Liver (tissue), 9 donors: Measurements from ENCODE around the gene CYREN. TPM values are rescaled to one million over a fixed set of nuclear protein-coding genes. Genes with fewer than 3 reads are reported as not detected.

Source experiments
- DNase-seq: peaks from one replicate; pipeline ENCODE4 v3.0.0-alpha.2; 2017; ENCODE audit warnings: low spot score
- H3K27ac ChIP-seq, 2 donors: one replicate each; pipeline ENCODE4 v1.7.0; 2013; ENCODE audit warnings: inconsistent platforms in 2 of 2, low read length in 2 of 2, control low read depth in 1 of 2, low read depth in 1 of 2, mild to moderate bottlenecking in 1 of 2
- H3K27me3 ChIP-seq, 4 donors: one replicate each; pipeline versions ENCODE4 v1.6.1 to v1.7.0; 2013; ENCODE audit warnings: low read length in 3 of 4, inconsistent platforms in 1 of 4, mild to moderate bottlenecking in 1 of 4, moderate library complexity in 1 of 4; ENCODE audit not compliant: control insufficient read depth in 4 of 4, insufficient read depth in 4 of 4
- H3K36me3 ChIP-seq, 4 donors: one replicate each; pipeline versions ENCODE4 v1.6.1 to v1.7.0; 2013; ENCODE audit warnings: low read length in 3 of 4, mild to moderate bottlenecking in 3 of 4, low read depth in 1 of 4, moderate library complexity in 1 of 4; ENCODE audit not compliant: control insufficient read depth in 4 of 4, insufficient read depth in 3 of 4
- H3K4me1 ChIP-seq, 4 donors: one replicate each; pipeline versions ENCODE4 v1.6.1 to v1.7.0; 2013; ENCODE audit warnings: low read length in 3 of 4, mild to moderate bottlenecking in 3 of 4, moderate library complexity in 1 of 4; ENCODE audit not compliant: control insufficient read depth in 4 of 4, insufficient read depth in 4 of 4
- H3K4me3 ChIP-seq, 3 donors: one replicate each; pipeline versions ENCODE4 v1.6.1 to v1.7.0; 2013; ENCODE audit warnings: low read length in 3 of 3, control low read depth in 1 of 3, low read depth in 1 of 3, mild to moderate bottlenecking in 1 of 3
- H3K9ac ChIP-seq, 2 donors: one replicate each; pipeline ENCODE4 v1.7.0; 2013; ENCODE audit warnings: low read length in 2 of 2, mild to moderate bottlenecking in 2 of 2, moderate library complexity in 2 of 2, control low read depth in 1 of 2, low read depth in 1 of 2
- H3K9me3 ChIP-seq, 4 donors: one replicate each; pipeline versions ENCODE4 v1.6.1 to v1.7.0; 2013; ENCODE audit warnings: low read length in 3 of 4; ENCODE audit not compliant: control insufficient read depth in 4 of 4
- EGR1 ChIP-seq, 2 donors: IDR thresholded peaks; 2 replicates each; pipeline ENCODE4 v1.6.1; 2016 to 2018; ENCODE audit warnings: antibody characterized with exemption in 2 of 2, low read depth in 2 of 2
- FOXA1 ChIP-seq: IDR thresholded peaks from 2 replicates; pipeline ENCODE4 v1.6.1; 2016; ENCODE audit warnings: antibody characterized with exemption
- FOXA2 ChIP-seq: IDR thresholded peaks from 2 replicates; pipeline ENCODE4 v1.6.1; 2016; ENCODE audit warnings: antibody characterized with exemption
- GABPA ChIP-seq, 2 donors: IDR thresholded peaks in 1 of 2; conservative IDR thresholded peaks in 1 of 2; 2 replicates each; pipeline ENCODE4 v1.6.1; 2016; ENCODE audit warnings: antibody characterized with exemption in 2 of 2, mild to moderate bottlenecking in 1 of 2, moderate library complexity in 1 of 2
- HNF4A ChIP-seq, 2 donors: conservative IDR thresholded peaks; 2 replicates each; pipeline ENCODE4 v1.6.1; 2016; ENCODE audit warnings: antibody characterized with exemption in 2 of 2, mild to moderate bottlenecking in 2 of 2
- HNF4G ChIP-seq: IDR thresholded peaks from 2 replicates; pipeline ENCODE4 v1.6.1; 2016; ENCODE audit warnings: antibody characterized with exemption
- JUND ChIP-seq, 2 donors: IDR thresholded peaks; 2 replicates each; pipeline ENCODE4 v1.6.1; 2016; ENCODE audit warnings: antibody characterized with exemption in 2 of 2
- NR2F2 ChIP-seq: IDR thresholded peaks from 2 replicates; pipeline ENCODE4 v1.6.1; 2016; ENCODE audit warnings: antibody characterized with exemption
- RAD21 ChIP-seq, 2 donors: IDR thresholded peaks; 2 replicates each; pipeline ENCODE4 v1.6.1; 2016; ENCODE audit warnings: antibody characterized with exemption in 2 of 2, mild to moderate bottlenecking in 2 of 2
- RXRA ChIP-seq, 2 donors: IDR thresholded peaks; 2 replicates each; pipeline ENCODE4 v1.6.1; 2017 to 2018; ENCODE audit warnings: antibody characterized with exemption in 2 of 2, mild to moderate bottlenecking in 1 of 2
- SP1 ChIP-seq: IDR thresholded peaks from 2 replicates; pipeline ENCODE4 v1.6.1; 2018; ENCODE audit warnings: antibody characterized with exemption, mild to moderate bottlenecking
- TAF1 ChIP-seq: conservative IDR thresholded peaks from 2 replicates; pipeline ENCODE4 v1.6.1; 2016; ENCODE audit warnings: antibody characterized with exemption, mild to moderate bottlenecking
- YY1 ChIP-seq: IDR thresholded peaks from 2 replicates; pipeline ENCODE4 v1.6.1; 2016; ENCODE audit warnings: antibody characterized with exemption, mild to moderate bottlenecking
- WGBS: extraction: QIAGEN DNeasy Blood & Tissue Kit; methylation state at CpG from one replicate; pipeline ENCODE4 v1.1.7; 2013; 5-methylcytosine and 5-hydroxymethylcytosine counted together
- polyA plus RNA-seq, 2 donors: library from polyadenylated mRNA; stranded (reverse) in 1 of 2; unstranded in 1 of 2; fragments of 200-250 nt in 1 of 2; fragments of >200 nt in 1 of 2; fragmentation: Nextera tagmentation in 1 of 2; extraction: Ambion mirVana in 1 of 2; gene quantifications; one replicate each; pipeline versions ENCODE4 v1.2.1 to v1.2.3, GENCODE V29; 2013 to 2015
- total RNA-seq, 2 donors: library from RNA; depleted of rRNA; stranded (reverse); fragments of >200 nt; gene quantifications; one replicate each; pipeline ENCODE4 v1.2.3, GENCODE V29; 2014
- TF ChIP-seq, protein P1 (sequence below): IDR thresholded peaks from 2 replicates; pipeline ENCODE4 v1.6.1; 2016; ENCODE audit warnings: antibody characterized with exemption, mild to moderate bottlenecking
- TF ChIP-seq, protein P2 (sequence below): IDR thresholded peaks from 2 replicates; pipeline ENCODE4 v1.6.1; 2016; ENCODE audit warnings: antibody characterized with exemption
- TF ChIP-seq, protein P3 (sequence below): fragments of 150-350 bp; IDR thresholded peaks from 2 replicates; pipeline ENCODE4 v1.5.1; 2017; ENCODE audit warnings: improper control_type of control experiment, low read depth, low read length; ENCODE audit not compliant: missing input control
- TF ChIP-seq, protein P4 (sequence below): IDR thresholded peaks from 2 replicates; pipeline ENCODE4 v1.6.1; 2016; ENCODE audit warnings: antibody characterized with exemption
- TF ChIP-seq, protein P5 (sequence below): IDR thresholded peaks from 2 replicates; pipeline ENCODE4 v1.6.1; 2016; ENCODE audit warnings: antibody characterized with exemption
- donor health status: healthy.
- donor health status: healthy.
- donor health status: healthy.
- donor health status: healthy.
- donor health status: healthy.

Gene CYREN
- total and polyA plus RNA-seq, 4 donors, result 13.2 to 20.3 (median 16.0) TPM

DNA sequence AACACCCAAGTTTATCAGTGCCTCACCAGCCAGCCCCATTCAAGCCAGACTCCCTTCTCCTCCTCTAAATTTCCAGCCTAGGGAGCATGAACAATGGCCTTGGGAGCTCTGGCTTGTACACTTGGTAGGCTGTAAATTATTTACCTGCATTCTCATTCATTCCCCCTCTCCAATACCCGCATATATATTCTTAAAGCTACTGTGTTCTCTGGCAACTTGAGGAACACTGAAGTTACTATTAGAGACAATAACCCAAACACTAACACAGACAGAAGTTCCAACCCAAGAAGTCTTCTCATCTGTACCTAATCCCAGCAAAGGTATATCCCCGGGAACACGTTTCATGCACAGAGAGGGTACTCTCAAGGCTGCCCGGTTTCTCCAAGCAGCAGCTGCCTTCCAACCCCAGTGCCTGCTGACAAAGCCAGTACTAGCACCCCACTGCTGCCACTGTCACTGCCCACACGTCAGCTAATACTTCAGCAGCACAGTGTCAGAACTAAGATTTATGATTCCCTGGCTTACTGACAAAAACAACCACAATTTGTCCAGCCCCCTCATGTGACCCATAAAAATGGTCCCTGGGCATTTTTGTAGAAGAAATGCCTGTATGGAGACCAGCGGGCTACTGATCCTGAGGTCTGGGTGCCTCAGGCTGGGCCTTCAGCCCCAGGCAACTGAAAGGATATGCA is 37.7 kb upstream of the CYREN start:
- TF ChIP-seq RXRA (IDR thresholded peaks at IDR 0.05) (no peak), HNF4G (no peak), SP1 (no peak), FOXA1 (no peak), RAD21 (IDR thresholded peaks at IDR 0.05) (no peak), NR2F2 (no peak), EGR1 (IDR thresholded peaks at IDR 0.05; ENCODE audit: low read depth in 2 of 2) (no peak), YY1 (no peak), JUND (IDR thresholded peaks at IDR 0.05) (no peak), TAF1 (no peak), HNF4A (conservative IDR thresholded peaks at IDR 0.05) (no peak), GABPA (IDR thresholded peaks at IDR 0.05 in 1 of 2, conservative IDR thresholded peaks at IDR 0.05 in 1 of 2) (no peak), FOXA2 (no peak)
- TF ChIP-seq, protein P1, sequence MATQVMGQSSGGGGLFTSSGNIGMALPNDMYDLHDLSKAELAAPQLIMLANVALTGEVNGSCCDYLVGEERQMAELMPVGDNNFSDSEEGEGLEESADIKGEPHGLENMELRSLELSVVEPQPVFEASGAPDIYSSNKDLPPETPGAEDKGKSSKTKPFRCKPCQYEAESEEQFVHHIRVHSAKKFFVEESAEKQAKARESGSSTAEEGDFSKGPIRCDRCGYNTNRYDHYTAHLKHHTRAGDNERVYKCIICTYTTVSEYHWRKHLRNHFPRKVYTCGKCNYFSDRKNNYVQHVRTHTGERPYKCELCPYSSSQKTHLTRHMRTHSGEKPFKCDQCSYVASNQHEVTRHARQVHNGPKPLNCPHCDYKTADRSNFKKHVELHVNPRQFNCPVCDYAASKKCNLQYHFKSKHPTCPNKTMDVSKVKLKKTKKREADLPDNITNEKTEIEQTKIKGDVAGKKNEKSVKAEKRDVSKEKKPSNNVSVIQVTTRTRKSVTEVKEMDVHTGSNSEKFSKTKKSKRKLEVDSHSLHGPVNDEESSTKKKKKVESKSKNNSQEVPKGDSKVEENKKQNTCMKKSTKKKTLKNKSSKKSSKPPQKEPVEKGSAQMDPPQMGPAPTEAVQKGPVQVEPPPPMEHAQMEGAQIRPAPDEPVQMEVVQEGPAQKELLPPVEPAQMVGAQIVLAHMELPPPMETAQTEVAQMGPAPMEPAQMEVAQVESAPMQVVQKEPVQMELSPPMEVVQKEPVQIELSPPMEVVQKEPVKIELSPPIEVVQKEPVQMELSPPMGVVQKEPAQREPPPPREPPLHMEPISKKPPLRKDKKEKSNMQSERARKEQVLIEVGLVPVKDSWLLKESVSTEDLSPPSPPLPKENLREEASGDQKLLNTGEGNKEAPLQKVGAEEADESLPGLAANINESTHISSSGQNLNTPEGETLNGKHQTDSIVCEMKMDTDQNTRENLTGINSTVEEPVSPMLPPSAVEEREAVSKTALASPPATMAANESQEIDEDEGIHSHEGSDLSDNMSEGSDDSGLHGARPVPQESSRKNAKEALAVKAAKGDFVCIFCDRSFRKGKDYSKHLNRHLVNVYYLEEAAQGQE, result no peak
- TF ChIP-seq, protein P2, sequence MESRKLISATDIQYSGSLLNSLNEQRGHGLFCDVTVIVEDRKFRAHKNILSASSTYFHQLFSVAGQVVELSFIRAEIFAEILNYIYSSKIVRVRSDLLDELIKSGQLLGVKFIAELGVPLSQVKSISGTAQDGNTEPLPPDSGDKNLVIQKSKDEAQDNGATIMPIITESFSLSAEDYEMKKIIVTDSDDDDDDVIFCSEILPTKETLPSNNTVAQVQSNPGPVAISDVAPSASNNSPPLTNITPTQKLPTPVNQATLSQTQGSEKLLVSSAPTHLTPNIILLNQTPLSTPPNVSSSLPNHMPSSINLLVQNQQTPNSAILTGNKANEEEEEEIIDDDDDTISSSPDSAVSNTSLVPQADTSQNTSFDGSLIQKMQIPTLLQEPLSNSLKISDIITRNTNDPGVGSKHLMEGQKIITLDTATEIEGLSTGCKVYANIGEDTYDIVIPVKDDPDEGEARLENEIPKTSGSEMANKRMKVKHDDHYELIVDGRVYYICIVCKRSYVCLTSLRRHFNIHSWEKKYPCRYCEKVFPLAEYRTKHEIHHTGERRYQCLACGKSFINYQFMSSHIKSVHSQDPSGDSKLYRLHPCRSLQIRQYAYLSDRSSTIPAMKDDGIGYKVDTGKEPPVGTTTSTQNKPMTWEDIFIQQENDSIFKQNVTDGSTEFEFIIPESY, result no peak
- TF ChIP-seq, protein P3, sequence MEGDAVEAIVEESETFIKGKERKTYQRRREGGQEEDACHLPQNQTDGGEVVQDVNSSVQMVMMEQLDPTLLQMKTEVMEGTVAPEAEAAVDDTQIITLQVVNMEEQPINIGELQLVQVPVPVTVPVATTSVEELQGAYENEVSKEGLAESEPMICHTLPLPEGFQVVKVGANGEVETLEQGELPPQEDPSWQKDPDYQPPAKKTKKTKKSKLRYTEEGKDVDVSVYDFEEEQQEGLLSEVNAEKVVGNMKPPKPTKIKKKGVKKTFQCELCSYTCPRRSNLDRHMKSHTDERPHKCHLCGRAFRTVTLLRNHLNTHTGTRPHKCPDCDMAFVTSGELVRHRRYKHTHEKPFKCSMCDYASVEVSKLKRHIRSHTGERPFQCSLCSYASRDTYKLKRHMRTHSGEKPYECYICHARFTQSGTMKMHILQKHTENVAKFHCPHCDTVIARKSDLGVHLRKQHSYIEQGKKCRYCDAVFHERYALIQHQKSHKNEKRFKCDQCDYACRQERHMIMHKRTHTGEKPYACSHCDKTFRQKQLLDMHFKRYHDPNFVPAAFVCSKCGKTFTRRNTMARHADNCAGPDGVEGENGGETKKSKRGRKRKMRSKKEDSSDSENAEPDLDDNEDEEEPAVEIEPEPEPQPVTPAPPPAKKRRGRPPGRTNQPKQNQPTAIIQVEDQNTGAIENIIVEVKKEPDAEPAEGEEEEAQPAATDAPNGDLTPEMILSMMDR, result no peak
- TF ChIP-seq, protein P4, sequence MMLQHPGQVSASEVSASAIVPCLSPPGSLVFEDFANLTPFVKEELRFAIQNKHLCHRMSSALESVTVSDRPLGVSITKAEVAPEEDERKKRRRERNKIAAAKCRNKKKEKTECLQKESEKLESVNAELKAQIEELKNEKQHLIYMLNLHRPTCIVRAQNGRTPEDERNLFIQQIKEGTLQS, result no peak
- TF ChIP-seq, protein P5, sequence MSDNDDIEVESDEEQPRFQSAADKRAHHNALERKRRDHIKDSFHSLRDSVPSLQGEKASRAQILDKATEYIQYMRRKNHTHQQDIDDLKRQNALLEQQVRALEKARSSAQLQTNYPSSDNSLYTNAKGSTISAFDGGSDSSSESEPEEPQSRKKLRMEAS, result no peak
- H3K9me3 ChIP-seq, result no peaks in the 10 kb centered on the region
- peaks cover 0 to 18% (median 9%) of the 10 kb centered on the region in 4 donors for H3K36me3 ChIP-seq
- H3K9ac ChIP-seq, result no peak overlapping the region
- 83% methylated on average over 6 of the region's 6 CpGs for WGBS
- H3K4me1 ChIP-seq, result peaks cover 0 to 26% (median 19%) of the 10 kb centered on the region in 4 donors
- no peaks in the 10 kb centered on the region for H3K27me3 ChIP-seq
- DNase-seq, result no peak
- H3K27ac ChIP-seq, result no peak overlapping the region
- no peak overlapping the region for H3K4me3 ChIP-seq
